Lower leg skin (tissue), 4 donors: ENCODE measurements around the gene FBXW8. TPM values are rescaled to one million over a fixed set of nuclear protein-coding genes. Genes with fewer than 3 reads are reported as not detected.
A peak's percentile ranks its signal among the peaks of the same experiment; 100 is the strongest.

Source experiments
- DNase-seq, 2 donors: peaks; one replicate each; pipeline ENCODE4 v3.0.0-alpha.2; 2019; ENCODE audit warnings: low spot score in 2 of 2
- H3K4me3 ChIP-seq: fragments of 200-600 bp; sonication (generic); 2 replicates; pipeline ENCODE4 v1.5.1; 2017; ENCODE audit warnings: mild to moderate bottlenecking, low read depth; ENCODE audit not compliant: poor library complexity, severe bottlenecking
- POLR2A ChIP-seq, 2 donors: fragments of 450-650 bp; IDR thresholded peaks; one replicate each; pipeline ENCODE4 v1.6.1; 2016 to 2017; ENCODE audit warnings: antibody characterized with exemption in 2 of 2, mild to moderate bottlenecking in 1 of 2, moderate library complexity in 1 of 2
- WGBS, 2 donors: methylation state at CpG; one replicate each; pipeline ENCODE4 v1.1.5; 2018; 5-methylcytosine and 5-hydroxymethylcytosine counted together
- intact Hi-C: fragments of 100-400 bp; cut with DNase I; formaldehyde crosslinking; loops from one replicate; pipeline ENCODE4 v1.15.0; 2023; ENCODE audit warnings: low total_unique reads
- total RNA-seq, 4 donors: library from RNA; depleted of rRNA; stranded (reverse); fragments of >200 nt; gene quantifications; one replicate each; pipeline ENCODE4 v1.1.0, GENCODE V29; 2016
- TF ChIP-seq, protein P1 (sequence below), 3 donors: fragments of 450-650 bp; IDR thresholded peaks; one replicate each; pipeline ENCODE4 v1.5.1; 2016; ENCODE audit warnings: antibody characterized with exemption in 3 of 3, mild to moderate bottlenecking in 3 of 3, moderate library complexity in 2 of 3

Gene FBXW8, protein sequence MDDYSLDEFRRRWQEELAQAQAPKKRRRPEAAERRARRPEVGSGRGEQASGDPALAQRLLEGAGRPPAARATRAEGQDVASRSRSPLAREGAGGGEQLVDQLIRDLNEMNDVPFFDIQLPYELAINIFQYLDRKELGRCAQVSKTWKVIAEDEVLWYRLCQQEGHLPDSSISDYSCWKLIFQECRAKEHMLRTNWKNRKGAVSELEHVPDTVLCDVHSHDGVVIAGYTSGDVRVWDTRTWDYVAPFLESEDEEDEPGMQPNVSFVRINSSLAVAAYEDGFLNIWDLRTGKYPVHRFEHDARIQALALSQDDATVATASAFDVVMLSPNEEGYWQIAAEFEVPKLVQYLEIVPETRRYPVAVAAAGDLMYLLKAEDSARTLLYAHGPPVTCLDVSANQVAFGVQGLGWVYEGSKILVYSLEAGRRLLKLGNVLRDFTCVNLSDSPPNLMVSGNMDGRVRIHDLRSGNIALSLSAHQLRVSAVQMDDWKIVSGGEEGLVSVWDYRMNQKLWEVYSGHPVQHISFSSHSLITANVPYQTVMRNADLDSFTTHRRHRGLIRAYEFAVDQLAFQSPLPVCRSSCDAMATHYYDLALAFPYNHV
- 10 to 100 TPM in 3 of 4 donors, 1 to 10 TPM in 1; 8.1 to 17.0 (median 15.8) TPM for total RNA-seq

DNA sequence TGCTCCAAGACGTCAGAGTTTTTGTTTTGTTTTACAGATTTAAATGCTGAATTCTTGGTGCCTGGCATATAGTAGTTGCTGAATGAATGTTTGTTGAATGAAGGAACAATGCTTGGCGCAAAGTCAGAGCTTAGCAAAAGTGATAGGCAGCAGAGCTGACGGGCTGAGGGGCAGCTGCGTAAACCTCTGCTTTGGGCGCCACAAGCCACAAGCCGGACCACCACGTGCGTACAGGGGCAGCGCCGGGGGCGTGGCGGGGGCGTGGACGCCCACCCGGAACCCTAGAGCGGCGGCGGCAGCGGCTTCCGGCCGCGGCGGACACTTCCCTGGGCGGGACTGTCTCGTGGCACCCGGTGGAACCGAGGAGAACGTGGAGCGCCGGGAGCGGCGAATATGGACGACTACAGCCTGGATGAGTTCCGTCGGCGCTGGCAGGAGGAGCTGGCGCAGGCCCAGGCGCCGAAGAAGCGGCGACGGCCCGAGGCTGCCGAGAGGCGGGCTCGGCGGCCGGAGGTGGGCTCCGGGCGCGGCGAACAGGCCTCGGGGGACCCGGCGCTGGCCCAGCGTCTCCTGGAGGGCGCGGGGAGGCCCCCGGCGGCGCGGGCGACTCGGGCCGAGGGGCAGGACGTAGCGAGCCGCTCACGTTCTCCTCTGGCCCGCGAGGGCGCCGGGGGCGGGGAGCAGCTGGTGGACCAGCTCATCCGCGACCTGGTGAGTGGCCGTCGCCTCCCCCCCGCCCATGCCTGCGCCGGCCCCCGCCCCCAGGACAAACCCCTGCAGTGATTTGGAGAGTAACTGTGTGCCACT lies at the start of gene FBXW8:
Gene FBXW8, plus strand, starts transcription at position 306 of the 807 bp plus-strand sequence. Its CDS starts 88 bp downstream, at position 394.
- intact Hi-C loops = no loop called here
- DNase-seq = peak; percentile 31 to 92
- H3K4me3 ChIP-seq = peak within 1 kb of the TSS; percentile 80
- WGBS, 2 donors = 0 to 1% methylated on average over 12 to 79 of the region's 82 CpGs
- no peak for TF ChIP-seq POLR2A (IDR thresholded peaks at IDR 0.05)
- TF ChIP-seq, protein P1, sequence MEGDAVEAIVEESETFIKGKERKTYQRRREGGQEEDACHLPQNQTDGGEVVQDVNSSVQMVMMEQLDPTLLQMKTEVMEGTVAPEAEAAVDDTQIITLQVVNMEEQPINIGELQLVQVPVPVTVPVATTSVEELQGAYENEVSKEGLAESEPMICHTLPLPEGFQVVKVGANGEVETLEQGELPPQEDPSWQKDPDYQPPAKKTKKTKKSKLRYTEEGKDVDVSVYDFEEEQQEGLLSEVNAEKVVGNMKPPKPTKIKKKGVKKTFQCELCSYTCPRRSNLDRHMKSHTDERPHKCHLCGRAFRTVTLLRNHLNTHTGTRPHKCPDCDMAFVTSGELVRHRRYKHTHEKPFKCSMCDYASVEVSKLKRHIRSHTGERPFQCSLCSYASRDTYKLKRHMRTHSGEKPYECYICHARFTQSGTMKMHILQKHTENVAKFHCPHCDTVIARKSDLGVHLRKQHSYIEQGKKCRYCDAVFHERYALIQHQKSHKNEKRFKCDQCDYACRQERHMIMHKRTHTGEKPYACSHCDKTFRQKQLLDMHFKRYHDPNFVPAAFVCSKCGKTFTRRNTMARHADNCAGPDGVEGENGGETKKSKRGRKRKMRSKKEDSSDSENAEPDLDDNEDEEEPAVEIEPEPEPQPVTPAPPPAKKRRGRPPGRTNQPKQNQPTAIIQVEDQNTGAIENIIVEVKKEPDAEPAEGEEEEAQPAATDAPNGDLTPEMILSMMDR (IDR thresholded peaks at IDR 0.05) = no peak

DNA sequence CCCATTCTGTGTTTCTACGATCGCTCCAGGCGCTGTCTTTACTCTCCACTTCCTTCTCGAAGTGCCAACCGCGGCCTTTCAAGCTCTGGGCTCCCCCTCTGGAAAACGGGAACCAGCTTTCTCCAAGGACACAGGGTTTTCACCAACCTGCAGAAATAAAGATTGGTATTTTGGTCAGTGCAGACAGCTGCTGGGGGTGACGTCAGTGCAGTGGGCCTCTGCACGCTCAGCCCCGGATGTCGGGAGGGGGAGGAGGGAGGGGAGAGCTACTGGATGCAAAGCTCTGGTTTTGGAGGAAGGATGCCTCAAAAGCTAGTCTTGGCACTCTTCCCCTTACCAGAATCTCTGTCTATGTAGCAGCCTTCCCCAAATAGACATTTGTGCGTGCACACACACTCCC lies 49.4 kb upstream of the FBXW8 start:
- no peak overlapping the region for H3K4me3 ChIP-seq
- TF ChIP-seq POLR2A (IDR thresholded peaks at IDR 0.05) = no peak
- TF ChIP-seq, protein P1 (IDR thresholded peaks at IDR 0.05) = no peak
- DNase-seq = no peak
- WGBS, 2 donors = 27 to 31% methylated on average over 12 of the region's 12 CpGs
- intact Hi-C loops = no loop called here

DNA sequence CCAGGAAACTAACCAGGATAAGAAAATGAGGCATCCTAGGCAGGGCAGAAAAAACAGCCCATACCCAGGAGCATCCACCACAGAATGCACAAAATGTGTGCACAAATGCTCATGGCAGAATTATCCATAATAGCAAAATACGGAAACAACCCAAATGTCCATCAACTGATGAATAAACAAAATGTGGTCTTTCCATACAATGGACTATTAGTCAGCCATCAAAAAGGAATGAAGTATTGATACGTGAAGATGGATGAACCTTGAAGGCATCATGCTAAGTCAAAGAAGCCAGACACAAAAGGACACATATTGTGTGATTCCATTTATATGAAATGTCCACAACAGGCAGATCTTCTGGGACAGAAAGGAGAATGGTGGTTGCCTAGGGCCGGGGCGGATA lies 48.6 kb upstream of the FBXW8 start:
- WGBS, 2 donors = 85 to 91% methylated on average over 4 of the region's 4 CpGs
- no peak for DNase-seq
- H3K4me3 ChIP-seq = no peak overlapping the region
- no peak for TF ChIP-seq POLR2A (IDR thresholded peaks at IDR 0.05)
- TF ChIP-seq, protein P1 (IDR thresholded peaks at IDR 0.05) = no peak
- intact Hi-C loops = no loop called here

DNA sequence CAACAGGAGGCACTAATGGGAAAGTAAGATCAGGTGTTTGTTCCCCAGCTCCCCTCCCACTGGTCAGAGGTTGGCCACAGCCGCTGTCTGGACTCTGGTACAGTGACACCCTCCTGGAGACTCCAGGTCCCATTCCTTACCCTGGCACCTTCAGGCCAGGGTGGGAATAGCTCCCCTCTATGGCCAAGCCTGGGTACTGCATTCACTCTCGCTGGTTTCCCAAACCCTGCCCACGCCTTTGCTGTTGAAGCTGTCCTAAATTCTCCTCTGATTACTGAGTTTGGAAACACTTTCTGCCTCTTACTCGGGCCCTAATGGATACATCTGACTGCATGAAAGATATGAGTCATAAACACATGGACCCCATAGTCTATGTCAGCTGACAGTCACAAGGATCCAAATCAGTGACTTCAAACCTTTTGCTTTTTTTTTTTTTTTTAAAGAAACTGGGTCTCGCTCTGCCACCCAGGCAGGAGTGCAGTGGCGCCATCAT lies 47.4 kb upstream of the FBXW8 start:
- 46 to 50% methylated on average over 6 of the region's 6 CpGs for WGBS, 2 donors

More for the DNA sequence above, 47.4 kb upstream of the FBXW8 start:
- no peak for DNase-seq
- no peak overlapping the region for H3K4me3 ChIP-seq
- intact Hi-C loops = no loop called here
- TF ChIP-seq, protein P1 (IDR thresholded peaks at IDR 0.05) = no peak
- no peak for TF ChIP-seq POLR2A (IDR thresholded peaks at IDR 0.05)
